ENCODE results near the gene ABHD10.

ABHD10 gene

DNA sequence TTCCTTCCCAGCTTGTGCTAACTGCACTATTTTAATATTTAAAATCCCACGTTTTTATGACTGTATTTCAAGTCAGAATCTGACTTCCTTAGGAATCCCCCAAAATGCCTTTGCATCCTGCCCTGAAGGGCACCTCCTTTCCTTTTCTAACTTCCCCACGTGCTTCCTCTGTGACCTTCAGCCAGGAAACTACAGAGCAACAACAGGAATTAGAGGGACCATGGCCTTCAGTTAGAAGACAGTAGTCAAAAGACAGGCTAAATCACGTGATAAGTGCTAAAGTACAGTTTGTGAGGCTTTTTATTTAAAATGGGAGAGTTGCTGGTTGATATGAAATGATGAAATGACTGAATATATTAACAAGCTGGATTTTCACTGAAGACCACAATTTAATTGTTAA lies 11.8 kb upstream of the ABHD10 start:
- no peak for DNase-seq

- peak; percentile 10 to 50 for DNase-seq
Observed at GRCh38 chr3:111967651-111968274, 11.1 kb upstream of the ABHD10 start.

DNA sequence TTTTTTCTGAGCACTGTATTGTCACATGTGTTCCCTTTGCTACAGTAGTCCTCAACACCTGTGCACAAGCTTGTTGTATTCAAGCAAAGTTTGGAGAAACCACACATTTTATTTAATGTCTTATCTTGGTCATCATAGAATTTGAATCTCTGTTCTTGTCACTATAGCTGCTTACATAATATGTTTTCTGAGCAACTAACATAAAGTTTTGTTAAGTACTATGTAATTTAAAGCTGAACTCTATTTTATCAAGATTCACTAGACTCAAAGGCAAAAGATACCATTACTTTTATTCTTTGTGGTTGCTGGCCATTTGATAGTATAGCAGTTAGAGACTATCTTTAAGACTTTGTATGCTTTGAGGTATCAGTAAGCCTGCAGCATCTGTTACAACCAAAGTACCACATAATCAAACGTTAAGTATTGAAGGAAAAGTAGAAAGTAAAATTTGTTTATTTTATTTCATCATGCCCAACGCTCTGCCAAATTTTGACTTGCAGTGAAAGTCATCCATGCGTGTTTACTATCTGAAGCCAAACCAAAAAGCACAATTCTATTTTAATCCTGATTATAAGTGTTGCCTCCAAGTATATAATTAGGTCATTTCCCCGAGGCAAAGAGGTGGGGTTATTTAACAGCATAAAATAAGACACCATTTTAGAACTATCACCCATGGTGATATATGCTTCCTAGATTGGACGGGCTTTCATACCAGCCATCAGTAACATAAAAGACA lies 10.3 kb upstream of the ABHD10 start:
- no peak for DNase-seq

- DNase-seq, result no peak
Observed at GRCh38 chr3:111970376-111970775, 8.4 kb upstream of the ABHD10 start.

DNA sequence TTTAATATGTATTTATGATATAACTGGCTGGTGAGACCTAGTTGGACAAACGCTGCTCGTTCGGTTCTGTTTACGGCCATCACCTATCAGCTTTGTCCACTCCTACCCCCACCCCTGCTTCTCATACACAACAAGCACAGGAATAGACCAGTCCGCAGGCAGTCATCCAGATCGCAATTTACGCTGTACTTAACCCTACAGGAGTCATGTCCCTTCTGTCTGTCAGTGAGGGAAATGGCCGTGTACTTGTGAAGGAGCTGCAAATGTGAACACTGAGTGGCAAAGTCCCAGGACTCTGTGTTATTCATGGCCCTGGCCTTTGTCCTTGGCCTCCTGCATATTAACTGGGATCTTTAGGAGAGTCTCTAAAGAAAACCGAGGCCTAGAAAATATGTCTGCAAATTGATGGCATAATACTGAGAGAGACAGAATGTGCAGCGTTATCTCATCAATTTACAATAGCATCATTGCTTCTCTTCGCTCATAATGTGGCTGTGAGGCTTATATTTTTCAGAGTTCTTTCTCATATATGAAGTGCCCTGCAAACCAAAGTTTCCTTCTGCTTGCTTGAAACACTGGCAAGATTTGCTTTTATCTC lies 7.2 kb upstream of the ABHD10 start:
- no peak for DNase-seq

GRCh38 chr3:111972891-111973290 lies 5.9 kb upstream of the ABHD10 start:
- DNase-seq, result no peak

DNA sequence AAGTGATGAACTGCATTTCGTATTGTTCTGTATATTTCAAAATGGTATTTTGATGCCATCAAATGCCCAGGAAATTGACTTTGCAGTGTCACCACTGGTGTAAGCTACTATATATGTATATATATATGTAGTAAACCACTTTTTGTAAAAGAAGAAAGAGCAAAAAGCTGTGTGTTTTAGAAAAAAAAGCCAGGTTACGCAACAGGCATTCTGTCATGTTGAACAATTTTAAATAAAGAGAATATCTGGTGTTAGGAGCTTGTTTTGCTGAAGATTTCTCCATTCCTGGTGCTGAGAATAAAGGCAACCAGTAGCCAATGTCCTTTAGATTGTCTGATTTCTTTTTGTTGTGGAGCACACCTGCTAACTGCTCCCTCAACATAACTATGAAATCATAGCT lies 3.7 kb upstream of the ABHD10 start:
- no peak for DNase-seq

- DNase-seq, result no peak
Observed at GRCh38 chr3:111976254-111976653, 2.6 kb upstream of the ABHD10 start.

GRCh38 chr3:111979434-111980038 lies 710 bp downstream of the ABHD10 start:
- no peak for DNase-seq

DNA sequence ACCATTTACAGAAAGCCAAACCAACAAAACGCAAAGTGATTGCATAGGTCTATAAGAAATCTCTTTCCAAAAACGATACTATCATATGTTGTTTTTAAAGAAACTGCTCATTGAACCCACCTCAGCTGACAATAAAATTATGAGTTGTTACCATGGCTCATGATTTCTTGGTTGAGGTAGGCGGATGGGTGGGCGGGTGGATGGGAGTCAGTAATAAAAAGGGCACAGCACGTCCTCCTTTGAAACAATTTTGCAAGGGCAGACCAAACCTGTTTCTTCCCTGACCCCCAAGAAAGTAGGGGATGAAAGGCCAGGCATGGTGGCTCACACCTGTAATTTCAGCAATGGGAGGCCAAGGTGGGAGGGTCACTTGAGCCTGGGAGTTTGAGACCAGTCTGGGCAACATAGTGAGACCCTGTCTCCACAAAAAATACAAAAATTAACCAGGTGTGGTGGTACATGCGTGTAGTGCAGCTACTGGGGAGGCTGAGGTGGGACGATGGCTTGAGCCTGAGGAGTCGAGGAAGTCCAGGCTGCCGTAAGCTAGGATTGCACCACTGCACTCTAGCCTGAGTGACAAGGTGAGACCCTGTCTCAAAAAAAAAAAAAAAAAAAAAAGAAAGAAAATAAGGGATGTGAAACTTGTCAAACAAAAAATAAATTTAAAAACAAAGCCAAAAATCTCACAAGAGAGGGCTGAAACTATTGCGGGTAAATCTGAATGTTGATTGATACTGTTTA lies 2.1 kb downstream of the ABHD10 start:
- no peak for DNase-seq

- no peak for DNase-seq
Observed at GRCh38 chr3:111981457-111981763, 2.6 kb downstream of the ABHD10 start.

GRCh38 chr3:111984636-111985298 lies 5.9 kb downstream of the ABHD10 start:
- DNase-seq, result no peak

DNA sequence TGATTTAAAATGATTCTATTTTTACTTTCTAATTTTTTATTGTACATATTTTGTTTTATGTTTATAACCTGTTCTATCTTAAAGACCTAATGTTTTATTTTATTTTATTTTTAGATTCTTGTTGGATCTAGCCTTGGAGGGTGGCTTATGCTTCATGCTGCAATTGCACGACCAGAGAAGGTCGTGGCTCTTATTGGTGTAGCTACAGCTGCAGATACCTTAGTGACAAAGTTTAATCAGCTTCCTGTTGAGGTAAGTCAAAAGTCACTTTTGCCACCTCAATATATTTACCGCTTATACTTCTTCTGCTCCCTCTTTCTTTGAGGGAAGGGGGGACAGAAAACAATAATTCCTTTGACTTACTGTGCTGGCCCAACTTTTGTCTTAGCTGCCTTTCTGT lies 8.0 kb downstream of the ABHD10 start:
- DNase-seq, result no peak

- peak in 1 of 2 experiments; percentile 13 for DNase-seq
Observed at GRCh38 chr3:111989061-111989678, 10.3 kb downstream of the ABHD10 start.

DNA sequence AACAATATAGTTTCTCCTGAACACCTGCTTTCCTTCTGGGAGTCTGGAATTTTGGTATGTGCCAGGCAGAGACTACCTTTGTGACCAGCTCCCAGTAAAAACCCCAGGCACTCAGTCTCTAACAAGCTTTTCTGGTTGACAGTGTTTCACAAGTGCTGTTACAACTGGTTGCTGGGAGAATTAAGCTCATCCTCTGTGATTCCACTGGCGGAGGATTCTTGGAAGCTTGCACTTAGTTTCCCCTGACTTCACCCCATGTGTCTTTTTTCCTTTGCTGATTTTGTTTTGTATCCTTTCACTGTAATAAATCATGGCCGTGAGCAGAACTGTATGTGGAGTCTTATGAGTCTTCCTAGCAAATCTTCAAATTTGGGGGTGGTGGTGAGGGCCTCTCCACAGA lies 14.2 kb downstream of the ABHD10 start:
- no peak for DNase-seq

GRCh38 chr3:111998636-111999483 lies 20.0 kb downstream of the ABHD10 start, which contains the start of gene TAGLN3:
Gene TAGLN3 (plus strand): TSS chr3:111998922. CDS start chr3:111999423, 501 bp downstream.
- peak; percentile 49 to 52 for DNase-seq

GRCh38 chr3:111999484-112000324 lies 20.9 kb downstream of the ABHD10 start:
- DNase-seq, result no peak

DNA sequence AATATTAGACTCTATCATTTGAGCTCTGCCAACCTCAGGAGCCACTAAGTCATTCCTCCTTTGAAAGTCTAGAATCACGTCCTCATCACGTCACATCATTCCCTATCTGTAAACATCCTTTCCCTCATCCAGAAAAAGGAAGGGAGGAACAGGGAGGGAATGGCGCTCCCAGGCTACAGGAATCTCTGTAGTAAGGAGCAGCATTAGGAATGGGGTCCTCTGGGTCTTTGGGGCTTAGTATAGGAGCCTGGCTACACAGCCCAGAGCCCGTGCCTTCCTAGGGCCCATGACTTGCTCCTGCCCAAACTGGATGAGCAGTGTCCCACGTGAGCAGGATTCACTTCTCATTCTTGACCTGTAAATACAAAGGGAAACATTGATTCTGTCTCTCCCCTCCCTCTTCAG lies 21.5 kb downstream of the ABHD10 start:
- no peak for DNase-seq

- no peak for DNase-seq
Observed at GRCh38 chr3:112000966-112001365, 22.1 kb downstream of the ABHD10 start.

GRCh38 chr3:112001526-112001925 lies 22.7 kb downstream of the ABHD10 start:
- no peak for DNase-seq

All from NCI-H187 (cell line).